HepG2 (cell line): ENCODE results near the gene SMPD1. TPM values are rescaled to one million over a fixed set of nuclear protein-coding genes. Genes with fewer than 3 reads are reported as not detected.

ENCODE experiments used
- polyA plus RNA-seq, 8 experiments: library from polyadenylated mRNA; depleted of rRNA in 3 of 8; stranded (reverse) in 7 of 8; unstranded in 1 of 8; fragments of >200 nt; fragmentation: Illumina TruSeq in 4 of 8; extraction: Trizol in 4 of 8; gene quantifications; 2 replicates each; pipeline versions ENCODE4 v1.2.1 to v1.2.3, GENCODE V29; 2011 to 2016; ENCODE audit warnings: low read depth in 4 of 8, missing spikeins in 1 of 8, mixed read lengths in 1 of 8; ENCODE audit not compliant: insufficient read depth in 1 of 8
- total RNA-seq, 5 experiments: library from RNA; depleted of rRNA; stranded (reverse); fragments of >200 nt; fragmentation: Illumina TruSeq; extraction: Trizol; gene quantifications; 2 replicates each; pipeline ENCODE4 v1.2.3, GENCODE V29; 2016; ENCODE audit warnings: low read depth in 1 of 5

Gene SMPD1
- total and polyA plus RNA-seq, 2 of the 13 experiments (the other 11 are each of a cell fraction or from before 2014, with no cell fraction given): 6.3 to 8.4 TPM

Other genes with a start within 250 kb of the SMPD1 start
- not detected in 2 replicates for gene OR52B2, start 220.1 kb upstream of the SMPD1 start, total RNA-seq (2016; rRNA removed; fragmentation: Illumina TruSeq; extraction: Trizol)
- gene OR52B2, start 220.1 kb upstream of the SMPD1 start, polyA plus RNA-seq (2011; rRNA removed): not detected in 2 replicates
- gene OR52W1, start 191.2 kb upstream of the SMPD1 start, total RNA-seq (2016; rRNA removed; fragmentation: Illumina TruSeq; extraction: Trizol): not detected in 2 replicates
- gene OR52W1, start 191.2 kb upstream of the SMPD1 start, polyA plus RNA-seq (2011; rRNA removed): not detected in 2 replicates
- gene C11orf42, start 184.9 kb upstream of the SMPD1 start, total RNA-seq (2016; rRNA removed; fragmentation: Illumina TruSeq; extraction: Trizol): not detected in 2 replicates
- gene C11orf42, start 184.9 kb upstream of the SMPD1 start, polyA plus RNA-seq (2011; rRNA removed): not detected in 2 replicates
- 10.8 and 14.1 TPM in 2 replicates for gene FHIP1B, start 155.8 kb upstream of the SMPD1 start, total RNA-seq (2016; rRNA removed; fragmentation: Illumina TruSeq; extraction: Trizol)
- gene FHIP1B, start 155.8 kb upstream of the SMPD1 start, polyA plus RNA-seq (2011; rRNA removed): 18.6 and 19.8 TPM in 2 replicates
- gene CNGA4, start 151.4 kb upstream of the SMPD1 start, total RNA-seq (2016; rRNA removed; fragmentation: Illumina TruSeq; extraction: Trizol): not detected in 2 replicates
- gene CNGA4, start 151.4 kb upstream of the SMPD1 start, polyA plus RNA-seq (2011; rRNA removed): 0.03 and 0.07 TPM in 2 replicates
- gene CCKBR, start 130.6 kb upstream of the SMPD1 start, total RNA-seq (2016; rRNA removed; fragmentation: Illumina TruSeq; extraction: Trizol): not detected in 2 replicates
- not detected in 2 replicates for gene CCKBR, start 130.6 kb upstream of the SMPD1 start, polyA plus RNA-seq (2011; rRNA removed)
- gene CAVIN3, start 70.0 kb upstream of the SMPD1 start, total RNA-seq (2016; rRNA removed; fragmentation: Illumina TruSeq; extraction: Trizol): not detected in 2 replicates
- not detected in 2 replicates for gene CAVIN3, start 70.0 kb upstream of the SMPD1 start, polyA plus RNA-seq (2011; rRNA removed)
- 2.4 and 3.5 TPM in 2 replicates for gene APBB1, start 28.6 kb downstream of the SMPD1 start, total RNA-seq (2016; rRNA removed; fragmentation: Illumina TruSeq; extraction: Trizol)
- gene APBB1, start 28.6 kb downstream of the SMPD1 start, polyA plus RNA-seq (2011; rRNA removed): 1.7 and 2.4 TPM in 2 replicates
- 29.6 and 57.4 TPM in 2 replicates for gene HPX, start 50.5 kb downstream of the SMPD1 start, total RNA-seq (2016; rRNA removed; fragmentation: Illumina TruSeq; extraction: Trizol)
- gene HPX, start 50.5 kb downstream of the SMPD1 start, polyA plus RNA-seq (2011; rRNA removed): 6.2 and 9.2 TPM in 2 replicates
- gene TRIM3, start 83.5 kb downstream of the SMPD1 start, total RNA-seq (2016; rRNA removed; fragmentation: Illumina TruSeq; extraction: Trizol): 2.8 and 6.3 TPM in 2 replicates
- gene TRIM3, start 83.5 kb downstream of the SMPD1 start, polyA plus RNA-seq (2011; rRNA removed): 3.6 and 4.9 TPM in 2 replicates
- gene ARFIP2, start 90.9 kb downstream of the SMPD1 start, total RNA-seq (2016; rRNA removed; fragmentation: Illumina TruSeq; extraction: Trizol): 58.9 and 60.2 TPM in 2 replicates
- 56.6 TPM in 2 replicates for gene ARFIP2, start 90.9 kb downstream of the SMPD1 start, polyA plus RNA-seq (2011; rRNA removed)
- gene TIMM10B, start 91.0 kb downstream of the SMPD1 start, total RNA-seq (2016; rRNA removed; fragmentation: Illumina TruSeq; extraction: Trizol): 39.5 and 60.1 TPM in 2 replicates
- 34.9 and 38.5 TPM in 2 replicates for gene TIMM10B, start 91.0 kb downstream of the SMPD1 start, polyA plus RNA-seq (2011; rRNA removed)
- gene DNHD1, start 106.8 kb downstream of the SMPD1 start, total RNA-seq (2016; rRNA removed; fragmentation: Illumina TruSeq; extraction: Trizol): 0.94 and 2.7 TPM in 2 replicates
- 9.3 and 13.3 TPM in 2 replicates for gene DNHD1, start 106.8 kb downstream of the SMPD1 start, polyA plus RNA-seq (2011; rRNA removed)
- 21.6 and 29.1 TPM in 2 replicates for gene RRP8, start 213.1 kb downstream of the SMPD1 start, total RNA-seq (2016; rRNA removed; fragmentation: Illumina TruSeq; extraction: Trizol)
- 7.2 and 7.7 TPM in 2 replicates for gene RRP8, start 213.1 kb downstream of the SMPD1 start, polyA plus RNA-seq (2011; rRNA removed)
- gene ILK, start 213.3 kb downstream of the SMPD1 start, total RNA-seq (2016; rRNA removed; fragmentation: Illumina TruSeq; extraction: Trizol): 70.3 and 78.1 TPM in 2 replicates
- gene ILK, start 213.3 kb downstream of the SMPD1 start, polyA plus RNA-seq (2011; rRNA removed): 108 and 118 TPM in 2 replicates
- gene TAF10, start 221.7 kb downstream of the SMPD1 start, total RNA-seq (2016; rRNA removed; fragmentation: Illumina TruSeq; extraction: Trizol): 51.0 and 71.3 TPM in 2 replicates
- gene TAF10, start 221.7 kb downstream of the SMPD1 start, polyA plus RNA-seq (2011; rRNA removed): 134 and 142 TPM in 2 replicates
- gene TPP1, start 228.9 kb downstream of the SMPD1 start, total RNA-seq (2016; rRNA removed; fragmentation: Illumina TruSeq; extraction: Trizol): 13.9 and 14.4 TPM in 2 replicates
- gene TPP1, start 228.9 kb downstream of the SMPD1 start, polyA plus RNA-seq (2011; rRNA removed): 74.6 and 75.4 TPM in 2 replicates